GM12891 (cell line): ENCODE data around the gene PANK4.
"Not testable (repeated sequence)": the region's sequence is repeated elsewhere in the genome, so short reads cannot be mapped to it uniquely, and the experiment has no call there.

Experiments used
- POLR2A ChIP-seq: IDR thresholded peaks from 2 replicates; pipeline ENCODE4 v1.6.1; 2011; ENCODE audit warnings: low read depth, low read length, control low read depth
- POLR2AphosphoS5 ChIP-seq: IDR thresholded peaks from 2 replicates; pipeline ENCODE4 v1.6.1; 2011; ENCODE audit warnings: low read depth, low read length, control low read depth
- SPI1 ChIP-seq: IDR thresholded peaks from 2 replicates; pipeline ENCODE4 v1.6.1; 2011; ENCODE audit warnings: low read depth, low read length, control low read depth
- TAF1 ChIP-seq: IDR thresholded peaks from 2 replicates; pipeline ENCODE4 v1.6.1; 2011; ENCODE audit warnings: low read depth, low read length, control low read depth

- not testable (repeated sequence) for TF ChIP-seq POLR2AphosphoS5, POLR2A, SPI1, TAF1
Measured at GRCh38 chr1:2569703-2570102, 43.3 kb upstream of the PANK4 start.
